OCI-LY1 (cell line): ENCODE results near the gene GZF1.

ENCODE experiments used
- EZH2 ChIP-seq: fragments of 200-600 bp; sonication (generic), shearing (Covaris generic); IDR thresholded peaks from 2 replicates; pipeline ENCODE4 v1.8.0; 2017; ENCODE audit warnings: borderline replicate concordance, mixed run types, mild to moderate bottlenecking, antibody characterized with exemption, low read length, moderate library complexity, mixed read lengths
- TF ChIP-seq, protein P1 (sequence below): fragments of 200-600 bp; sonication (generic), shearing (Covaris generic); IDR thresholded peaks from 2 replicates; pipeline ENCODE4 v1.5.1; 2017; ENCODE audit warnings: mild to moderate bottlenecking, antibody characterized with exemption, low read length, moderate library complexity, mixed read lengths

DNA sequence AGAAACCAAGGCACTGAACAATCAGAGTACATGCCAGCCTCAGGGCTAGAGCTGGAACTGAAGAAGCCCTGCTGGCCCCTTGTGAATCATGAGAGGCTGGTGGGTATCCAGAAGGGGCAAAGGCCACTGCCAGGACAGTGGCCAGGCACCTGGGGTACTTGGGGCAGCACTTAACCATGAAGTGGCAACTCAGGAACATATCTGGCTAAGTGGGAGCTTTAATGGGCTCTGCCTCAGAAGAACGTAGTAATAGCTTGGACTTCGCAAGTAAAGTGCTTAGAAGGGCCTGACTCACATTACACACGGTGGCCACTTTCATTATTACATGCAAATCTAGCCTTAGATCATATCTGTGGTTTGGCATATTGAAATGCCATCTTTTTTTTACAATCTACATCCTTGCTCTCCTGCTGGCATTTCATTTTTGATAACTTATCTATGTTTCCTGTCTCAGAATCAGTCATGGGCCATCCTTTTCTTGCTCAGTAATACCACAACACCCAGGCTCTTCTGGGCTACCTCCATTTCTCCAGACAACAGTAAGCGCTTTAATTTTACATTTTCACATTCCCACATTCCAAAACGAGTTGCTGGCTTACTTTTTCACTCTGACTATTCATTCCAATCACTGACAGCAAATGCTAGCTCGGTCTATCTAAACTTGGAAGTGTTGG, 37.7 kb downstream of the GZF1 start:
- TF ChIP-seq, protein P1, sequence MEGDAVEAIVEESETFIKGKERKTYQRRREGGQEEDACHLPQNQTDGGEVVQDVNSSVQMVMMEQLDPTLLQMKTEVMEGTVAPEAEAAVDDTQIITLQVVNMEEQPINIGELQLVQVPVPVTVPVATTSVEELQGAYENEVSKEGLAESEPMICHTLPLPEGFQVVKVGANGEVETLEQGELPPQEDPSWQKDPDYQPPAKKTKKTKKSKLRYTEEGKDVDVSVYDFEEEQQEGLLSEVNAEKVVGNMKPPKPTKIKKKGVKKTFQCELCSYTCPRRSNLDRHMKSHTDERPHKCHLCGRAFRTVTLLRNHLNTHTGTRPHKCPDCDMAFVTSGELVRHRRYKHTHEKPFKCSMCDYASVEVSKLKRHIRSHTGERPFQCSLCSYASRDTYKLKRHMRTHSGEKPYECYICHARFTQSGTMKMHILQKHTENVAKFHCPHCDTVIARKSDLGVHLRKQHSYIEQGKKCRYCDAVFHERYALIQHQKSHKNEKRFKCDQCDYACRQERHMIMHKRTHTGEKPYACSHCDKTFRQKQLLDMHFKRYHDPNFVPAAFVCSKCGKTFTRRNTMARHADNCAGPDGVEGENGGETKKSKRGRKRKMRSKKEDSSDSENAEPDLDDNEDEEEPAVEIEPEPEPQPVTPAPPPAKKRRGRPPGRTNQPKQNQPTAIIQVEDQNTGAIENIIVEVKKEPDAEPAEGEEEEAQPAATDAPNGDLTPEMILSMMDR: no peak
- TF ChIP-seq EZH2: no peak
